Activated CD8-positive, alpha-beta memory T cell treated with anti-CD3 and anti-CD28 coated beads, Interleukin-2, amount 50 U/mL, for 48 hours (primary cell): ENCODE results near the gene JOSD1.
"Not testable (repeated sequence)": the region's sequence is repeated elsewhere in the genome, so short reads cannot be mapped to it uniquely, and the experiment has no call there.

Source experiments
- DNase-seq: peaks from one replicate; pipeline ENCODE4 v3.0.0-alpha.2; 2020

Gene JOSD1

GRCh38 chr22:38675833-38676232, 24.9 kb downstream of the JOSD1 start:
- no peak for DNase-seq

- no peak for DNase-seq
Measured at GRCh38 chr22:38674888-38675287, 25.9 kb downstream of the JOSD1 start.

- peak; percentile 70 for DNase-seq
Measured at GRCh38 chr22:38657045-38657909, 43.5 kb downstream of the JOSD1 start.

- DNase-seq = peak; percentile 97
Measured at GRCh38 chr22:38656256-38657044, 44.3 kb downstream of the JOSD1 start, which contains the start of the genes CBY1 and FAM227A. CBY1 (plus strand) TSS chr22:38656638; CDS start chr22:38668055, 11,417 bp downstream. FAM227A (minus strand) TSS chr22:38656392; CDS start chr22:38650168, 6,224 bp downstream.

- DNase-seq = no peak
Measured at GRCh38 chr22:38655519-38656255, 45.1 kb downstream of the JOSD1 start.

- DNase-seq = no peak
Measured at GRCh38 chr22:38653741-38654140, 47.0 kb downstream of the JOSD1 start.

- no peak for DNase-seq
Measured at GRCh38 chr22:38652859-38653258, 47.9 kb downstream of the JOSD1 start.

- DNase-seq = no peak
Measured at GRCh38 chr22:38649841-38650522, 50.8 kb downstream of the JOSD1 start.

GRCh38 chr22:38645430-38645829, 55.3 kb downstream of the JOSD1 start:
- DNase-seq = no peak

- not testable (repeated sequence) for DNase-seq
Measured at GRCh38 chr22:38644245-38644644, 56.5 kb downstream of the JOSD1 start.

- DNase-seq = no peak
Measured at GRCh38 chr22:38641476-38642040, 59.2 kb downstream of the JOSD1 start.

GRCh38 chr22:38638728-38639127, 62.0 kb downstream of the JOSD1 start:
- DNase-seq = no peak

GRCh38 chr22:38638216-38638615, 62.5 kb downstream of the JOSD1 start:
- no peak for DNase-seq
